Activated naive CD4-positive, alpha-beta T cell treated with anti-CD3 and anti-CD28 coated beads, Interleukin-2, amount 10 ng/mL, durations not matched to agents 7 days and 5 days (primary cell): ENCODE data around the gene USP43.

ENCODE experiments used
- CTCF ChIA-PET: fragments of 350-600 bp; sonication (Branson Sonifier 250); formaldehyde crosslinking; loops from one replicate; lab custom pipeline; 2021; ENCODE audit warnings: antibody characterized with exemption; lab: Charles Lee
- DNase-seq: peaks from one replicate; pipeline ENCODE4 v3.0.0-alpha.2; 2020
- H3K27ac Mint-ChIP-seq: one replicate; pipeline ENCODE4 v1.8.0; 2021; ENCODE audit warnings: mild to moderate bottlenecking, moderate library complexity, mixed read lengths
- H3K27me3 Mint-ChIP-seq: one replicate; pipeline ENCODE4 v1.8.0; 2021; ENCODE audit warnings: mild to moderate bottlenecking, mixed read lengths
- H3K36me3 Mint-ChIP-seq: one replicate; pipeline ENCODE4 v1.8.0; 2021; ENCODE audit warnings: mixed read lengths
- H3K4me1 Mint-ChIP-seq: one replicate; pipeline ENCODE4 v1.8.0; 2021; ENCODE audit warnings: mixed read lengths
- H3K4me3 Mint-ChIP-seq: one replicate; pipeline ENCODE4 v1.8.0; 2021; ENCODE audit warnings: mild to moderate bottlenecking, moderate library complexity, mixed read lengths
- H3K9me3 Mint-ChIP-seq: one replicate; pipeline ENCODE4 v1.8.0; 2021; ENCODE audit warnings: mixed read lengths

The USP43 gene

GRCh38 chr17:9672691-9673090 lies 27.4 kb downstream of the USP43 start:
- no peaks in the 10 kb centered on the region for H3K9me3 Mint-ChIP-seq
- H3K4me3 Mint-ChIP-seq, result no peak overlapping the region

DNA sequence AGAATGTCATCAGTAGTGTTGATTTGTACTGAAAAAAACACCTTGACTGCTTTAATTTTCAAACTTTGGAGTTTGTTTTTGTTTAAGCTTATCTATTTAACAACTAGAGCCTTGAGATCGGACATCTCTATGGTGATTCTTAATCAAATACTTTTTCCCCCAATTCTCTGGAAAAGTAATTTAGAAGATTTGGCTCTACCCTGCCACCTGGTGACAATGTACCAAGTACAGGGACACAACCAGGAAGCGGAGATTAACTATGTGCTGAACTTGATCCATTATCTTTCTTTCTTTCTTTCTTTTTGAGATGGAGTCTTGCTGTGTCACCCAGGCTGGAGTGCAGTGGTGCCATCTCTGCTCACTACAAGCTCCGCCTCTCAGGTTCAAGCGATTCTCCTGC lies 30.8 kb downstream of the USP43 start:
- Mint-ChIP-seq H3K9me3 (peaks cover 15% of the 10 kb centered on the region), H3K4me1 (no peaks in the 10 kb centered on the region), H3K36me3 (no peaks in the 10 kb centered on the region), H3K27me3 (peaks cover 3% of the 10 kb centered on the region), H3K27ac (no peak overlapping the region), H3K4me3 (no peak overlapping the region)
- no peak for DNase-seq
- CTCF ChIA-PET, result interaction anchor here (1.1 to 2.7 kb wide), 2 partner anchors 12 to 99 kb away, joined by 3 to 12 read pairs; partner anchors contain the start of gene CFAP52

More at GRCh38 chr17:9672691-9673090, 27.4 kb downstream of the USP43 start:
- Mint-ChIP-seq H3K27me3 (peaks cover 12% of the 10 kb centered on the region), H3K36me3 (no peaks in the 10 kb centered on the region), H3K27ac (no peak overlapping the region), H3K4me1 (no peaks in the 10 kb centered on the region)
- DNase-seq, result no peak
- CTCF ChIA-PET, result no interaction called here

GRCh38 chr17:9676820-9677310 lies 31.5 kb downstream of the USP43 start:
- CTCF ChIA-PET, result interaction anchor here (1.1 to 2.7 kb wide), 3 partner anchors 11 to 100 kb away, joined by 3 to 12 read pairs (median 3); partner anchors contain the start of gene CFAP52

DNA sequence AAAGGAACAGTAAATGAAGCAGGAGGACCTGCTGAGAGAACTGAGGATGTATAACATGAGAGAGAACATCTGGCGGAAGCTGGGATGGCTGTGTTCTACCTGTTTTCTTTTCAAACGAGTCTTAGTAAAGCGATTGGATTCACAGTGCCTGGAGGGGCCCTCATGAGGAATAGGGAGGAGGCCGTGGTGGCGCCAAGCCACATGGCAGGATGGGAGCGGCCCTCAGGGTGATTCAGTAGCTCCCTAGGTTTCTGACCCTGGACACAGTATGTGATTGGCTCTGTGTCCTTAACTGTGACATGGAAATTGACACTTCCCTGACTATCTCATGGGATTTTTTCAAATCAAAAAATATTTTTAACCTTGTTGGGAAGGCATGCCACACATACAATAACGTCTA lies 32.1 kb downstream of the USP43 start:
- H3K4me1 Mint-ChIP-seq, result no peaks in the 10 kb centered on the region
- CTCF ChIA-PET, result interaction anchor here (1.1 to 1.2 kb wide), 2 partner anchors 10 to 31 kb away, joined by 3 read pairs; no protein-coding TSS in a partner anchor
- no peak overlapping the region for H3K27ac Mint-ChIP-seq
- no peaks in the 10 kb centered on the region for H3K36me3 Mint-ChIP-seq
- H3K4me3 Mint-ChIP-seq, result no peak overlapping the region
- peaks cover 15% of the 10 kb centered on the region for H3K9me3 Mint-ChIP-seq
- DNase-seq, result no peak
- peaks cover 3% of the 10 kb centered on the region for H3K27me3 Mint-ChIP-seq

More at GRCh38 chr17:9676820-9677310, 31.5 kb downstream of the USP43 start:
- Mint-ChIP-seq H3K4me1 (no peaks in the 10 kb centered on the region), H3K9me3 (peaks cover 15% of the 10 kb centered on the region), H3K27ac (no peak overlapping the region), H3K36me3 (no peaks in the 10 kb centered on the region), H3K27me3 (peaks cover 3% of the 10 kb centered on the region), H3K4me3 (no peak overlapping the region)
- no peak for DNase-seq

- no peaks in the 10 kb centered on the region for H3K36me3 Mint-ChIP-seq
- CTCF ChIA-PET, result interaction anchor here (1.2 kb wide), 1 partner anchor 31 kb away, joined by 3 read pairs; no protein-coding TSS in a partner anchor
Observed at GRCh38 chr17:9677896-9678295, 32.6 kb downstream of the USP43 start.

DNA sequence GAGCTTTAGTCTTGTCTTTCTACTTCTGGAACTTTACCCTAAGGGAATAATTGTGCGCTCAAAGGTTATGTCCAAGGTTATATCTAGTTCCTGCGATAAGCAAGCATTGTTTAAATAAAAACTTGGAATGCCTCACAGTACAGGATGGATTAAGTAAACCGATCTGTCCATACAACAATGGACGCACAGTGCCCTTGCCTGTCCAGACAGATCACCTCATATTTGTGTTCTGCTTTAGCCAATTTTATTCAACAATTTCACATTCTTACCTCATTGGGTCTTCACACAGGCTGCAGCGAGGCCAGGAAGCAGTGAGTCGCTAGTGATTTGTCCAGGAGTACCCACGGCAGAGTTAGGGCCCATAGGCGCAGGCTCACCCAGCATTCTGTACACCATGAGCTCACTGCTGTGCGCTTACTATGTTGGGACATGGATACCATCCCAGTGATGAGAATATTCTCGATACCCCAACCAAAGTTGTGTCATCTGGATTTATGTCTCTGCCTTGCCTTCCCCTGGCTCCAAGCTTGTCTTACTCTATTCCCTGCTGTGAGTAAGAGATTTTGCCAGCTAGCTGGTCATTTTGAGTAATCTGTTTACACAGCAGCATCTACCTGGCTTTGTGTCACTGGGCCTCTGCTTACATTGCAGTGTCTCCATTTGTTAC lies 39.8 kb downstream of the USP43 start:
- Mint-ChIP-seq H3K27ac (no peak overlapping the region), H3K9me3 (peaks cover 6% of the 10 kb centered on the region), H3K4me3 (no peak overlapping the region), H3K36me3 (no peaks in the 10 kb centered on the region), H3K4me1 (no peaks in the 10 kb centered on the region), H3K27me3 (no peaks in the 10 kb centered on the region)
- CTCF ChIA-PET, result no interaction called here
- DNase-seq, result no peak

More at GRCh38 chr17:9677896-9678295, 32.6 kb downstream of the USP43 start:
- H3K27ac Mint-ChIP-seq, result no peak overlapping the region
- H3K27me3 Mint-ChIP-seq, result peaks cover 3% of the 10 kb centered on the region
- H3K4me3 Mint-ChIP-seq, result no peak overlapping the region
- H3K9me3 Mint-ChIP-seq, result peaks cover 15% of the 10 kb centered on the region
- no peaks in the 10 kb centered on the region for H3K4me1 Mint-ChIP-seq
- no peak for DNase-seq

DNA sequence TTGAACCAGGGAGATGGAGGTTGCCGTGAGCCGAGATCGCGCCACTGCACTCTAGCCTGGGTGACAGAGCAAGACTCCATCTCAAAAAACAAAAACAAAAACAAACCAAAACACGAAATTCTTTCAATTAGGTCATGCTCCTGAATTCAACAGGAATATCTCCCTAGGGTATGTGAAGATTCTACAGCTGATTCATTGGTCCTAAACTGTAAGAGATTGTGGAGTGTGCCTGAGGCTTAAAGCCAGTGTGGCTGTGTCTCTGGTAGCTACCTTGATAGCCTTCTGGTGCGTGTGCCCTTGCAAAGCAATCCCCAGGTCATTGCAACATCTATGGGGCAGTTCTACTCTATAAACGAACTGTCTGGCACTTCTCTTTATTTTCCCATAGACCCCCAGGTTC lies 48.4 kb downstream of the USP43 start:
- CTCF ChIA-PET, result no interaction called here
- H3K27me3 Mint-ChIP-seq, result no peaks in the 10 kb centered on the region
- no peak overlapping the region for H3K27ac Mint-ChIP-seq
- H3K9me3 Mint-ChIP-seq, result no peaks in the 10 kb centered on the region
- H3K4me1 Mint-ChIP-seq, result no peaks in the 10 kb centered on the region
- H3K36me3 Mint-ChIP-seq, result no peaks in the 10 kb centered on the region
- H3K4me3 Mint-ChIP-seq, result no peak overlapping the region
- DNase-seq, result no peak

GRCh38 chr17:9696279-9697044 lies 51.1 kb downstream of the USP43 start:
- CTCF ChIA-PET, result interaction anchor here (0.7 to 0.9 kb wide), 2 partner anchors 32 to 82 kb away, joined by 3 read pairs; no protein-coding TSS in a partner anchor
- no peaks in the 10 kb centered on the region for H3K27me3 Mint-ChIP-seq
- no peaks in the 10 kb centered on the region for H3K36me3 Mint-ChIP-seq
- no peaks in the 10 kb centered on the region for H3K4me1 Mint-ChIP-seq
- no peak overlapping the region for H3K27ac Mint-ChIP-seq
- H3K4me3 Mint-ChIP-seq, result no peak overlapping the region
- no peaks in the 10 kb centered on the region for H3K9me3 Mint-ChIP-seq
- no peak for DNase-seq

- no peaks in the 10 kb centered on the region for H3K9me3 Mint-ChIP-seq
- H3K27ac Mint-ChIP-seq, result no peak overlapping the region
- no peaks in the 10 kb centered on the region for H3K27me3 Mint-ChIP-seq
- CTCF ChIA-PET, result no interaction called here
- H3K4me1 Mint-ChIP-seq, result no peaks in the 10 kb centered on the region
- no peaks in the 10 kb centered on the region for H3K36me3 Mint-ChIP-seq
- DNase-seq, result no peak
- H3K4me3 Mint-ChIP-seq, result no peak overlapping the region
Observed at GRCh38 chr17:9700136-9700535, 54.8 kb downstream of the USP43 start.

- Mint-ChIP-seq H3K36me3 (no peaks in the 10 kb centered on the region), H3K4me1 (no peaks in the 10 kb centered on the region)
Observed at GRCh38 chr17:9700754-9701476, 55.6 kb downstream of the USP43 start.

DNA sequence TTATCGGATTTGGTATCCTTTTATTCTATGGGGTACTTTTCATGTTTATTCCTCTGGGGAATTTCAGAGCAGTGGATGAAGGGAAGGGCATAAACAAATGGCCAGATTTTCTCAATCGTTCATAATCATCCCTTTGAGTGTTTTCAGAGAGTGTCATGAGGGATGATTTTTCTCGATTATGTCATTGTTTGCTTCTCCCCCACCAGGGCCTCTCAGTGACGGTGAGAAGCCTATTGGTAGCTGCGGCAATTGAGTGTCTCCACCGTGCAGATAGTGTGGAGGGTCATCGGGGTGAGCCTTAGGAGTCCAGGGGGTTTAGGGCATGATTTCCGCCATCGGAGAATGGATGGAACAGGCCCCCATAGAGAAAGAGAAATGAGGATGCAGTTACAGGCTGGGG lies 57.2 kb downstream of the USP43 start:
- H3K27ac Mint-ChIP-seq, result no peak overlapping the region
- H3K36me3 Mint-ChIP-seq, result no peaks in the 10 kb centered on the region
- no peak for DNase-seq
- no peak overlapping the region for H3K4me3 Mint-ChIP-seq
- no peaks in the 10 kb centered on the region for H3K4me1 Mint-ChIP-seq
- CTCF ChIA-PET, result no interaction called here
- H3K9me3 Mint-ChIP-seq, result no peaks in the 10 kb centered on the region
- no peaks in the 10 kb centered on the region for H3K27me3 Mint-ChIP-seq

More at GRCh38 chr17:9700754-9701476, 55.6 kb downstream of the USP43 start:
- CTCF ChIA-PET, result no interaction called here
- H3K27ac Mint-ChIP-seq, result no peak overlapping the region
- no peaks in the 10 kb centered on the region for H3K9me3 Mint-ChIP-seq
- no peak overlapping the region for H3K4me3 Mint-ChIP-seq
- H3K27me3 Mint-ChIP-seq, result no peaks in the 10 kb centered on the region
- no peak for DNase-seq

DNA sequence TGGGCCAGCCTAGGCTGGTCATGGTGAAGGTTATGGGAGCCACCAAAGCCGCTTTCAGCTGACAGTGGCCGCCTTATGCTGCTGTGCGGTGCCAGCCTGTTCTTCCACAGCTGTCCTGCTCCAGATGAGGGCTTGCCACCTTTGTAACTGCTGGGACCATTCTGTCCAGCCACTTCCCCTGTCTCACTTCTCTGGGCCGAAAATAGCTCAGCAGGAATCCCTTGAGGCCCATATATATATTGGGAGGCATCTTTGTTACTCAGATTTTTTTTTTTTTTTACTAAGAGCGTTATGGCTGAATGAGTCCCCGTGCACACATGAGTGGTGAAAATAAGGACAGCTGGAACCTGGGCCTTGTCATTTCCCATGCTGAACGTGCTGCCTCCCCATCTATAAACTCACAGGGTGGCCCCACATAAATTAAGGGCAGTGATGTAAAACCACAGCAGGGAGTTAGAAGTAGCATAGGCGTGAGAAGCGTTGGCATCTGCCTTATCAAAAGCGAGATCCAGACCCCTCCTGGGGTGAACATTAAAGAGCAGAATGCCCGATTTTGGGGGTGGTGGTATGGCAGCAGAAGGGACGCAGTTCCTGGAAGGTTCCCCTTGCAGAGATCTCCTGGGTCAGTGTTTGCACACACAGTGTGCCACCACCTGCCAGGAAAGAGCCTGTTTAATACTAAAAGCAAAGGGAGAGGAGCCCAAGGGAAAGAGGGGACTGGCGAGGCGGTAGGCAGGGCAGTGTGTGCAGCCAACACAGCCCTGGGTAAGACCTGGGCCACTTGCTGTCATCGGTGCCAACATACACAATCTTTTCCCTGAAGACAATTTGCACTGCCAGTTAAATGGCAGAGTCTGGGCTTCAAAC lies 57.8 kb downstream of the USP43 start:
- no peak for DNase-seq
- Mint-ChIP-seq H3K36me3 (no peaks in the 10 kb centered on the region), H3K27ac (no peak overlapping the region), H3K9me3 (no peaks in the 10 kb centered on the region), H3K4me3 (no peak overlapping the region), H3K4me1 (no peaks in the 10 kb centered on the region), H3K27me3 (no peaks in the 10 kb centered on the region)
- CTCF ChIA-PET, result no interaction called here

GRCh38 chr17:9703781-9704082 lies 58.4 kb downstream of the USP43 start:
- no peak for DNase-seq
- no peak overlapping the region for H3K4me3 Mint-ChIP-seq
- CTCF ChIA-PET, result no interaction called here
- no peaks in the 10 kb centered on the region for H3K36me3 Mint-ChIP-seq
- H3K27ac Mint-ChIP-seq, result no peak overlapping the region
- no peaks in the 10 kb centered on the region for H3K9me3 Mint-ChIP-seq
- H3K27me3 Mint-ChIP-seq, result no peaks in the 10 kb centered on the region
- H3K4me1 Mint-ChIP-seq, result no peaks in the 10 kb centered on the region
